Testis (tissue), 2 donors: ENCODE results near the gene AK4.

Experiments
- POLR2A ChIP-seq: fragments of 450-650 bp; IDR thresholded peaks from one replicate; pipeline ENCODE4 v1.6.1; 2017; ENCODE audit warnings: antibody characterized with exemption, mild to moderate bottlenecking, moderate library complexity
- TF ChIP-seq, protein P1 (sequence below), 3 experiments: fragments of 450-650 bp in 2 of 3; fragments of 200-600 bp in 1 of 3; sonication (generic) in 1 of 3; IDR thresholded peaks; one replicate each; pipeline ENCODE4 v1.5.1; 2016 to 2019; ENCODE audit warnings: antibody characterized with exemption in 3 of 3, mild to moderate bottlenecking in 2 of 3, moderate library complexity in 1 of 3

DNA sequence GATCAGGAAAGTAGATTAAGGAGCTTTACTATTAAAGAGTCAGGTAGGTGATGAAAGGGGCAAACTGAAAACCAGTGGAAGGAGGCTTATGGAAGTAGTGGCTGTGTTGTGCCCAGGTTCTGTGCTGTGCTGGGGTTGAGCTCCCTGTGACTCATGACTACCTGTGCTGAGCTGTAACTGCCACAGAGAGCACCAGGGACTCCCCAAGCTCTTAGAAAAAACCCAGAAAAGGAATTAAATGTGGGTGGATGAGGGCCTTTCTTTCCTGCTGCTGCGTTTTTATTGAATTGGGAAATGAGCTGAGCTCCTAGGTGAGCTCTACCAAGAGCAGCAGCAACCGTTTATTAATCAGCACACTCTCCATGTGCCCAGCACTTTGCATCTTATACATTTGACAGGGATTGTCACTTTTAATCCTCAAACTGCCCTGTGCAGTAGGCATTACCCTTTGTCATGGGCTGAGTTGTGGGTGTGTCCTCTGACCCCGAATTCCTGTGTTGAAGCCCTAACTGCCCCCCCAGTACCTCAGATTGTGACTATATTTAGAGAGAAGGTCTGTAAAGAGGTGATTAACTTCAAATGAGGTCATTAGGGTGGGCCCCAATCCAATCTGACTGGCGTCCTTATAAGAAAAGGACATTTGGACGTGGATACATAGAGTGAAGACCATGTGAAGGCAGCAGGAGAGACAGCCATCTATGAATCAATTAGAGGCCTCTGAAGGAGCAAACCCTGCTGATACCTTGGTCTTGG lies 65.4 kb downstream of the AK4 start:
- TF ChIP-seq, protein P1, sequence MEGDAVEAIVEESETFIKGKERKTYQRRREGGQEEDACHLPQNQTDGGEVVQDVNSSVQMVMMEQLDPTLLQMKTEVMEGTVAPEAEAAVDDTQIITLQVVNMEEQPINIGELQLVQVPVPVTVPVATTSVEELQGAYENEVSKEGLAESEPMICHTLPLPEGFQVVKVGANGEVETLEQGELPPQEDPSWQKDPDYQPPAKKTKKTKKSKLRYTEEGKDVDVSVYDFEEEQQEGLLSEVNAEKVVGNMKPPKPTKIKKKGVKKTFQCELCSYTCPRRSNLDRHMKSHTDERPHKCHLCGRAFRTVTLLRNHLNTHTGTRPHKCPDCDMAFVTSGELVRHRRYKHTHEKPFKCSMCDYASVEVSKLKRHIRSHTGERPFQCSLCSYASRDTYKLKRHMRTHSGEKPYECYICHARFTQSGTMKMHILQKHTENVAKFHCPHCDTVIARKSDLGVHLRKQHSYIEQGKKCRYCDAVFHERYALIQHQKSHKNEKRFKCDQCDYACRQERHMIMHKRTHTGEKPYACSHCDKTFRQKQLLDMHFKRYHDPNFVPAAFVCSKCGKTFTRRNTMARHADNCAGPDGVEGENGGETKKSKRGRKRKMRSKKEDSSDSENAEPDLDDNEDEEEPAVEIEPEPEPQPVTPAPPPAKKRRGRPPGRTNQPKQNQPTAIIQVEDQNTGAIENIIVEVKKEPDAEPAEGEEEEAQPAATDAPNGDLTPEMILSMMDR (IDR thresholded peaks at IDR 0.05) = no peak
- no peak for TF ChIP-seq POLR2A
